ENCODE data around the gene MYO1E. TPM values are rescaled to one million over a fixed set of nuclear protein-coding genes. Genes with fewer than 3 reads are reported as not detected.

The MYO1E gene
- total and polyA plus RNA-seq, 2 of the 8 experiments (the other 6 are each of a cell fraction or from before 2014, with no cell fraction given) = 19.6 to 142 TPM

DNA sequence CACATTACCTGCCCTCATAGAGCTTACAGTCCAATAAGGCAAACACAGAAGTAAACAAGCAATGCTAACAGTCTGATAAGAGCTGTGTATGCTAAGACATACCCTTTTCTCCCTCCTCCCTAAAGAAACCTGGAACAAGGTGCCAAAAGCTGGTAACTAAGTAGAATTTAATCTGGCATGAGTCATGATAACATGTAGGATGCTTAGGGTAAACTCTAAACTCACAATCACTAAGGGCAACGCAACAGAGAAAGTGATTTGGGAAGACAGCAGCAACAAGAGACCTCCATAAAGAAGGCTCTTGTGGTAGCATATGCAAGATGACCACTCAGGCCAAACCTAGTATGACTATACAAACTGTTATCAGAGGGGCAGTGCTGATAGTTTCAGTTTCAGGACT lies 55.5 kb downstream of the MYO1E start (continued):
- TF ChIP-seq, protein P1, sequence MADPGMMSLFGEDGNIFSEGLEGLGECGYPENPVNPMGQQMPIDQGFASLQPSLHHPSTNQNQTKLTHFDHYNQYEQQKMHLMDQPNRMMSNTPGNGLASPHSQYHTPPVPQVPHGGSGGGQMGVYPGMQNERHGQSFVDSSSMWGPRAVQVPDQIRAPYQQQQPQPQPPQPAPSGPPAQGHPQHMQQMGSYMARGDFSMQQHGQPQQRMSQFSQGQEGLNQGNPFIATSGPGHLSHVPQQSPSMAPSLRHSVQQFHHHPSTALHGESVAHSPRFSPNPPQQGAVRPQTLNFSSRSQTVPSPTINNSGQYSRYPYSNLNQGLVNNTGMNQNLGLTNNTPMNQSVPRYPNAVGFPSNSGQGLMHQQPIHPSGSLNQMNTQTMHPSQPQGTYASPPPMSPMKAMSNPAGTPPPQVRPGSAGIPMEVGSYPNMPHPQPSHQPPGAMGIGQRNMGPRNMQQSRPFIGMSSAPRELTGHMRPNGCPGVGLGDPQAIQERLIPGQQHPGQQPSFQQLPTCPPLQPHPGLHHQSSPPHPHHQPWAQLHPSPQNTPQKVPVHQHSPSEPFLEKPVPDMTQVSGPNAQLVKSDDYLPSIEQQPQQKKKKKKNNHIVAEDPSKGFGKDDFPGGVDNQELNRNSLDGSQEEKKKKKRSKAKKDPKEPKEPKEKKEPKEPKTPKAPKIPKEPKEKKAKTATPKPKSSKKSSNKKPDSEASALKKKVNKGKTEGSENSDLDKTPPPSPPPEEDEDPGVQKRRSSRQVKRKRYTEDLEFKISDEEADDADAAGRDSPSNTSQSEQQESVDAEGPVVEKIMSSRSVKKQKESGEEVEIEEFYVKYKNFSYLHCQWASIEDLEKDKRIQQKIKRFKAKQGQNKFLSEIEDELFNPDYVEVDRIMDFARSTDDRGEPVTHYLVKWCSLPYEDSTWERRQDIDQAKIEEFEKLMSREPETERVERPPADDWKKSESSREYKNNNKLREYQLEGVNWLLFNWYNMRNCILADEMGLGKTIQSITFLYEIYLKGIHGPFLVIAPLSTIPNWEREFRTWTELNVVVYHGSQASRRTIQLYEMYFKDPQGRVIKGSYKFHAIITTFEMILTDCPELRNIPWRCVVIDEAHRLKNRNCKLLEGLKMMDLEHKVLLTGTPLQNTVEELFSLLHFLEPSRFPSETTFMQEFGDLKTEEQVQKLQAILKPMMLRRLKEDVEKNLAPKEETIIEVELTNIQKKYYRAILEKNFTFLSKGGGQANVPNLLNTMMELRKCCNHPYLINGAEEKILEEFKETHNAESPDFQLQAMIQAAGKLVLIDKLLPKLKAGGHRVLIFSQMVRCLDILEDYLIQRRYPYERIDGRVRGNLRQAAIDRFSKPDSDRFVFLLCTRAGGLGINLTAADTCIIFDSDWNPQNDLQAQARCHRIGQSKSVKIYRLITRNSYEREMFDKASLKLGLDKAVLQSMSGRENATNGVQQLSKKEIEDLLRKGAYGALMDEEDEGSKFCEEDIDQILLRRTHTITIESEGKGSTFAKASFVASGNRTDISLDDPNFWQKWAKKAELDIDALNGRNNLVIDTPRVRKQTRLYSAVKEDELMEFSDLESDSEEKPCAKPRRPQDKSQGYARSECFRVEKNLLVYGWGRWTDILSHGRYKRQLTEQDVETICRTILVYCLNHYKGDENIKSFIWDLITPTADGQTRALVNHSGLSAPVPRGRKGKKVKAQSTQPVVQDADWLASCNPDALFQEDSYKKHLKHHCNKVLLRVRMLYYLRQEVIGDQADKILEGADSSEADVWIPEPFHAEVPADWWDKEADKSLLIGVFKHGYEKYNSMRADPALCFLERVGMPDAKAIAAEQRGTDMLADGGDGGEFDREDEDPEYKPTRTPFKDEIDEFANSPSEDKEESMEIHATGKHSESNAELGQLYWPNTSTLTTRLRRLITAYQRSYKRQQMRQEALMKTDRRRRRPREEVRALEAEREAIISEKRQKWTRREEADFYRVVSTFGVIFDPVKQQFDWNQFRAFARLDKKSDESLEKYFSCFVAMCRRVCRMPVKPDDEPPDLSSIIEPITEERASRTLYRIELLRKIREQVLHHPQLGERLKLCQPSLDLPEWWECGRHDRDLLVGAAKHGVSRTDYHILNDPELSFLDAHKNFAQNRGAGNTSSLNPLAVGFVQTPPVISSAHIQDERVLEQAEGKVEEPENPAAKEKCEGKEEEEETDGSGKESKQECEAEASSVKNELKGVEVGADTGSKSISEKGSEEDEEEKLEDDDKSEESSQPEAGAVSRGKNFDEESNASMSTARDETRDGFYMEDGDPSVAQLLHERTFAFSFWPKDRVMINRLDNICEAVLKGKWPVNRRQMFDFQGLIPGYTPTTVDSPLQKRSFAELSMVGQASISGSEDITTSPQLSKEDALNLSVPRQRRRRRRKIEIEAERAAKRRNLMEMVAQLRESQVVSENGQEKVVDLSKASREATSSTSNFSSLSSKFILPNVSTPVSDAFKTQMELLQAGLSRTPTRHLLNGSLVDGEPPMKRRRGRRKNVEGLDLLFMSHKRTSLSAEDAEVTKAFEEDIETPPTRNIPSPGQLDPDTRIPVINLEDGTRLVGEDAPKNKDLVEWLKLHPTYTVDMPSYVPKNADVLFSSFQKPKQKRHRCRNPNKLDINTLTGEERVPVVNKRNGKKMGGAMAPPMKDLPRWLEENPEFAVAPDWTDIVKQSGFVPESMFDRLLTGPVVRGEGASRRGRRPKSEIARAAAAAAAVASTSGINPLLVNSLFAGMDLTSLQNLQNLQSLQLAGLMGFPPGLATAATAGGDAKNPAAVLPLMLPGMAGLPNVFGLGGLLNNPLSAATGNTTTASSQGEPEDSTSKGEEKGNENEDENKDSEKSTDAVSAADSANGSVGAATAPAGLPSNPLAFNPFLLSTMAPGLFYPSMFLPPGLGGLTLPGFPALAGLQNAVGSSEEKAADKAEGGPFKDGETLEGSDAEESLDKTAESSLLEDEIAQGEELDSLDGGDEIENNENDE (IDR thresholded peaks at IDR 0.05; ENCODE audit: insufficient replicate concordance, low read length) = no peak
- TF ChIP-seq TBP (IDR thresholded peaks at IDR 0.05; ENCODE audit: low read depth, low read length) (no peak), SAP30 (IDR thresholded peaks at IDR 0.05; ENCODE audit: insufficient read depth, insufficient replicate concordance, low read length) (no peak), EGR1 (IDR thresholded peaks at IDR 0.05; ENCODE audit: borderline replicate concordance, low read depth, low read length) (no peak), RXRA (IDR thresholded peaks at IDR 0.05; ENCODE audit: insufficient read depth, low read depth, low read length) (no peak), NRF1 (IDR thresholded peaks at IDR 0.05; ENCODE audit: low read depth, low read length) (no peak), SUZ12 (IDR thresholded peaks at IDR 0.05; ENCODE audit: low read length) (no peak), POLR2A (IDR thresholded peaks at IDR 0.05; ENCODE audit: control extremely low read depth in 1 of 2, low read depth in 2 of 2, low read length in 2 of 2) (no peak), SP4 (IDR thresholded peaks at IDR 0.05; ENCODE audit: low read length) (no peak), SP2 (IDR thresholded peaks at IDR 0.05; ENCODE audit: low read length) (no peak)
- TF ChIP-seq, protein P2, sequence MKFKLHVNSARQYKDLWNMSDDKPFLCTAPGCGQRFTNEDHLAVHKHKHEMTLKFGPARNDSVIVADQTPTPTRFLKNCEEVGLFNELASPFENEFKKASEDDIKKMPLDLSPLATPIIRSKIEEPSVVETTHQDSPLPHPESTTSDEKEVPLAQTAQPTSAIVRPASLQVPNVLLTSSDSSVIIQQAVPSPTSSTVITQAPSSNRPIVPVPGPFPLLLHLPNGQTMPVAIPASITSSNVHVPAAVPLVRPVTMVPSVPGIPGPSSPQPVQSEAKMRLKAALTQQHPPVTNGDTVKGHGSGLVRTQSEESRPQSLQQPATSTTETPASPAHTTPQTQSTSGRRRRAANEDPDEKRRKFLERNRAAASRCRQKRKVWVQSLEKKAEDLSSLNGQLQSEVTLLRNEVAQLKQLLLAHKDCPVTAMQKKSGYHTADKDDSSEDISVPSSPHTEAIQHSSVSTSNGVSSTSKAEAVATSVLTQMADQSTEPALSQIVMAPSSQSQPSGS (IDR thresholded peaks at IDR 0.05; ENCODE audit: low read length) = no peak
